ENCODE measurements around the gene FOXF1.

FOXF1 gene

GRCh38 chr16:86479419-86479818 is 30.9 kb upstream of the FOXF1 start:
- no peak overlapping the region for H3K4me3 ChIP-seq (ENCODE audit: low read depth, low read length)
- TF ChIP-seq CTCF (IDR thresholded peaks at IDR 0.05; ENCODE audit: low read depth, low read length): no peak

- no peak overlapping the region for H3K4me3 ChIP-seq (ENCODE audit: low read depth, low read length)
- TF ChIP-seq CTCF (IDR thresholded peaks at IDR 0.05; ENCODE audit: low read depth, low read length): no peak
These were observed 29.9 kb upstream of the FOXF1 start for GRCh38 chr16:86480444-86480843.

GRCh38 chr16:86481607-86482006 is 28.7 kb upstream of the FOXF1 start:
- TF ChIP-seq CTCF (IDR thresholded peaks at IDR 0.05; ENCODE audit: low read depth, low read length): no peak
- no peak overlapping the region for H3K4me3 ChIP-seq (ENCODE audit: low read depth, low read length)

GRCh38 chr16:86484240-86484639 is 26.1 kb upstream of the FOXF1 start:
- H3K4me3 ChIP-seq (ENCODE audit: low read depth, low read length): no peak overlapping the region
- TF ChIP-seq CTCF (IDR thresholded peaks at IDR 0.05; ENCODE audit: low read depth, low read length): no peak

- H3K4me3 ChIP-seq (ENCODE audit: low read depth, low read length): no peak overlapping the region
These were observed 24.6 kb upstream of the FOXF1 start for GRCh38 chr16:86485746-86486145.

GRCh38 chr16:86490859-86491639 is 19.3 kb upstream of the FOXF1 start:
- no peak overlapping the region for H3K4me3 ChIP-seq (ENCODE audit: low read depth, low read length)
- no peak for TF ChIP-seq CTCF (IDR thresholded peaks at IDR 0.05; ENCODE audit: low read depth, low read length)

More at GRCh38 chr16:86485746-86486145, 24.6 kb upstream of the FOXF1 start:
- no peak for TF ChIP-seq CTCF (IDR thresholded peaks at IDR 0.05; ENCODE audit: low read depth, low read length)

- no peak overlapping the region for H3K4me3 ChIP-seq (ENCODE audit: low read depth, low read length)
- no peak for TF ChIP-seq CTCF (IDR thresholded peaks at IDR 0.05; ENCODE audit: low read depth, low read length)
These were observed 18.7 kb upstream of the FOXF1 start for GRCh38 chr16:86491640-86492023.
